ENCODE data around the gene CCDC27. TPM values are rescaled to one million over a fixed set of nuclear protein-coding genes. Genes with fewer than 3 reads are reported as not detected.

CCDC27 gene
- total RNA-seq, 2 donors from 2014 or later, result not detected

DNA sequence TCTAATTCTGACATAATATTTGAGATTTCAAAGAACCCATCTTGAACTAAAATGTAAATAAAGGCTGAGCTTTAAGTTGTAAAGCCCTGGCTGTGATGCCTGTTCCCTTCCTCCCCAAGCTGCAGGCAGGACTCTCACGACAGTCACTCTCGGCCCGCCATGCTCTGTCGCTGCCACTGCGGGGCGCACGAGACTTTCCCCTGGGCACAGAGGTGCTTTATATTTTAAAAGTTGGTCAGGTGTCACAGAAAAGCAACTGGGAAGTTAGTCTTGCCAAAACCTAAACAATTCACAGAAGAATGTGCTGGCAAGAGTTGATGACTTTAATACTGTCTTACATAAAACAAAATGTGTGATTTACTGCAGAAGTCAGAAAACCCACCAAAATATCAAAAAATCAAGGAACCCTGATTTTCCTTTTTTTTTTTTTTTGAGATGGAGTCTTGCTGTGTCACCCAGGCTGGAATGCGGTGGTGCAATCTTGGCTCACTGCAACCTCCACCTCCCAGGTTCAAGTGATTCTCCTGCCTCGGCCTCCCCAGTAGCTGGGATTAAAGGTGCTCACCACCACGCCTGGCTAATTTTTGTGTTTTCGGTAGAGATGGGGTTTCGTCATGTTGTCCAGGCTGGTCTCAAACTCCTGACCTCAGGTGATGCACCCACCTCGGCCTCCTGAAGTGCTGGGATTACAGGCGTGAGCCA, 33.4 kb downstream of the CCDC27 start:
- H3K4me3 ChIP-seq, result no peak overlapping the region
- peak in 1 of 2 donors; percentile 29 for TF ChIP-seq CTCF (IDR thresholded peaks at IDR 0.05)
- peaks cover 67% of the 10 kb centered on the region for H3K36me3 ChIP-seq
- no peaks in the 10 kb centered on the region for H3K27me3 ChIP-seq
- H3K9me3 ChIP-seq, result no peaks in the 10 kb centered on the region
- H3K4me1 ChIP-seq, result peaks cover 0 to 19% of the 10 kb centered on the region in 2 donors
- no peak for DNase-seq (ENCODE audit: low spot score)
- no peak overlapping the region for H3K27ac ChIP-seq

- no peak overlapping the region for H3K4me3 ChIP-seq
- H3K36me3 ChIP-seq, result peaks cover 56% of the 10 kb centered on the region
- no peak for TF ChIP-seq CTCF (IDR thresholded peaks at IDR 0.05)
- H3K9me3 ChIP-seq, result no peaks in the 10 kb centered on the region
- H3K27ac ChIP-seq, result no peak overlapping the region
- H3K27me3 ChIP-seq, result no peaks in the 10 kb centered on the region
- peaks cover 0 to 27% of the 10 kb centered on the region in 2 donors for H3K4me1 ChIP-seq
- DNase-seq (ENCODE audit: low spot score), result no peak
Measured at GRCh38 chr1:3786468-3787348, 34.5 kb downstream of the CCDC27 start.

DNA sequence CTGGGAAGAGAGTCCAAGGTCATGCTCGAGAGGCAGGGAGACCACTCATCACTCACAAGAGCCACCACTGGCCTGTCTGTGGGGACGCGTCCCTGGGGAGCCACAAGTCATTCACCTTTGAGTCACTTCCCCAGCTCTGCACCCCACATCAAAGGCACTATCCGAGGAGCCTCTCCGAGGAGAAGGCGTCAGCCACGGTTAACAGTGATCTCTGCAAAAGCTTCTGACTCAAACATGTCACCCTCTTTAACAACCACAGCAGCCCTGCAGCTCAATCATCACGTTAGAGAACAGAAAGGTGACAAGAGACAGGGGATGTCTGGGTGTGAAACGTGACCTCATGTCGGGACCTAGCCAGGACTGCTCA, 35.1 kb downstream of the CCDC27 start:
- Histone ChIP-seq H3K36me3 (peaks cover 49% of the 10 kb centered on the region), H3K27ac (no peak overlapping the region), H3K27me3 (no peaks in the 10 kb centered on the region), H3K4me3 (no peak overlapping the region), H3K9me3 (no peaks in the 10 kb centered on the region), H3K4me1 (peaks cover 0 to 27% of the 10 kb centered on the region in 2 donors)
- DNase-seq (ENCODE audit: low spot score), result no peak
- TF ChIP-seq CTCF (IDR thresholded peaks at IDR 0.05), result no peak

DNA sequence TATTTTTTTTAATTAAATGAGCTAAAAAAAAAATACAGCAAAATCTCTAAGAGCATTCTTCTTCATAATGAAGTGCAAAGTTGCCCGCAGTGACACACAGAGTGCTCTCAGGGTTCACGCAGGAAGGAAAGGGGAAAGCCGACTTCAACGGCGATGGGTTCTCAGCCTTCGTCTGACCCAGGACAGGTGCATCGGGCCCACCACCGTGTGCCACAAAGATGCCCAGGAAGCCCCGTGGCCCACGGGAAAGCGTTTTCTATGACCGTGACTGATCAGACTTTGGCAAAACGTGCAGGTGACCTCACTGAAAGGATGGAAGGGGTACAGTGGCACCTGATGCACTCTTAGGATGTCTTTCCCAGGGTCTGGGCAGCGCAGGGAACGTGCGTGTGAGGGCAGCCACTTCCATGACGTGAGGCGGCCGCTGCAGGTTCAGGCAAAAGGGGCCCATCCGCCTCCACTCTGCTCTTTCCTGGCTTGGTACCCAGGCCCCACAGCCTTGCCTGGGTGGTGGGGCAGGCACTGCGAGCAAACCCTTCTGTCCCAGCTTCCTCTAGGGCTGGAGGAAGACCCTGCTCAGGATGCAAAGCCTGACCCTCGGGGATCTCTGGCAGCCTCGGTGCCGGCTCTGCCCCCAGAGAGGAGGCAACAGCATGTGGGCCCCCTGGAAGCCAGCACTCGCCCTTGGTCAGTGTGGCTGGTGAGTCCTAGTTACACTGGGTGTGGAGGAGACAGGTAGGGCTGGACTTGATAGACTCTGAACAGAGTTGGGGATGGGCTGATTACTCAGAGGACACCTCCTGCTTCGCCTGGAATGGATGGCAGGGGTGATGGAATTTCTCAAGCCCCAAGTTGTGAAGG, 35.7 kb downstream of the CCDC27 start:
- Histone ChIP-seq H3K27ac (no peak overlapping the region), H3K4me1 (peaks cover 0 to 29% of the 10 kb centered on the region in 2 donors), H3K9me3 (no peaks in the 10 kb centered on the region), H3K4me3 (no peak overlapping the region), H3K36me3 (peaks cover 43% of the 10 kb centered on the region), H3K27me3 (no peaks in the 10 kb centered on the region)
- TF ChIP-seq CTCF (IDR thresholded peaks at IDR 0.05), result no peak
- DNase-seq (ENCODE audit: low spot score), result no peak

DNA sequence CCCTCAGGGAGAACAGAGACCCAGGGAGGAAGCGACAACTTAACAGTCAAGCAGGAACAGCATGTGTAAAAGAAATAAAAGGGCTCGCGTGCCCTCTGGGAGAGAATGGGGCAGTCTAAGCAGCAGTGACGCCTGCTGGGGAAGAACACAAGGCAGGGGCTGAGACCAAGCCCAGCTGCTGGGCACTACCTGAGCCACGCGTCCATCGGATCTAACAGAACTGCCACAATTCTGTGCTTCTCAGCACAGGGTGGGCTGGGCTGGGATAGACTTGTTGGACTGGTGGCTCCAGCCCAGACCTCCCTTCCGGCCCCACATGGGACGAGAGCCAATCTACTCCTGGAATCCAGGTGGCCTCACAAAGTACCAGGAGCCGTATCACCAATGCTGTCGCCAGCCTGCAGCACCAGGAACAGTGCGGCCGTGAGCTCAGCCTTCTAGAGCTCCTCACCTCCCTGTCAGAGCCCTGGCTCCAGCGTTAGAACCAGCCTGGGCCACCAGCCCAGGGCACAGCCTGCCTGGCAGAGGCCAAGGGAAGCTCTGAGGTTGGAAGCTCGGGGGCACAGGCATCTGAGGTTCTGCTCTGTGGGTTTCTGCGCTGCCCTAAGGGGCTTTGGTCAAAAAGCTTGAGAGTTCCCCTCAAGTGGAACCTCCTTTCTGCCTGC, 36.6 kb downstream of the CCDC27 start:
- H3K9me3 ChIP-seq, result no peaks in the 10 kb centered on the region
- H3K27ac ChIP-seq, result no peak overlapping the region
- TF ChIP-seq CTCF (IDR thresholded peaks at IDR 0.05), result no peak
- H3K27me3 ChIP-seq, result no peaks in the 10 kb centered on the region
- H3K4me3 ChIP-seq, result no peak overlapping the region
- H3K4me1 ChIP-seq, result peaks cover 0 to 38% of the 10 kb centered on the region in 2 donors
- DNase-seq (ENCODE audit: low spot score), result no peak
- peaks cover 34% of the 10 kb centered on the region for H3K36me3 ChIP-seq
